Measurements from ENCODE around the gene BCORL1. TPM values are rescaled to one million over a fixed set of nuclear protein-coding genes. Genes with fewer than 3 reads are reported as not detected.
A peak's percentile ranks its signal among the peaks of the same experiment; 100 is the strongest.

BCORL1 gene
- total RNA-seq, 3 donors from 2014 or later (not counting 1 experiment from before 2014, with no cell fraction given), result 6.5 to 10.5 (median 9.9) TPM

GRCh38 chrX:130085551-130086446 lies 103.4 kb downstream of the BCORL1 start:
- TF ChIP-seq, protein P1, sequence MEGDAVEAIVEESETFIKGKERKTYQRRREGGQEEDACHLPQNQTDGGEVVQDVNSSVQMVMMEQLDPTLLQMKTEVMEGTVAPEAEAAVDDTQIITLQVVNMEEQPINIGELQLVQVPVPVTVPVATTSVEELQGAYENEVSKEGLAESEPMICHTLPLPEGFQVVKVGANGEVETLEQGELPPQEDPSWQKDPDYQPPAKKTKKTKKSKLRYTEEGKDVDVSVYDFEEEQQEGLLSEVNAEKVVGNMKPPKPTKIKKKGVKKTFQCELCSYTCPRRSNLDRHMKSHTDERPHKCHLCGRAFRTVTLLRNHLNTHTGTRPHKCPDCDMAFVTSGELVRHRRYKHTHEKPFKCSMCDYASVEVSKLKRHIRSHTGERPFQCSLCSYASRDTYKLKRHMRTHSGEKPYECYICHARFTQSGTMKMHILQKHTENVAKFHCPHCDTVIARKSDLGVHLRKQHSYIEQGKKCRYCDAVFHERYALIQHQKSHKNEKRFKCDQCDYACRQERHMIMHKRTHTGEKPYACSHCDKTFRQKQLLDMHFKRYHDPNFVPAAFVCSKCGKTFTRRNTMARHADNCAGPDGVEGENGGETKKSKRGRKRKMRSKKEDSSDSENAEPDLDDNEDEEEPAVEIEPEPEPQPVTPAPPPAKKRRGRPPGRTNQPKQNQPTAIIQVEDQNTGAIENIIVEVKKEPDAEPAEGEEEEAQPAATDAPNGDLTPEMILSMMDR (IDR thresholded peaks at IDR 0.05), result no peak
- intact Hi-C loops (cut with micrococcal nuclease), result loop anchor here (2.0 to 5.0 kb wide), 2 partner anchors 21 to 303 kb away; no protein-coding TSS in a partner anchor
- no peaks in the 10 kb centered on the region for H3K36me3 Mint-ChIP-seq
- Histone ChIP-seq H3K4me1 (ENCODE audit: control insufficient read depth, insufficient read depth, low read length) (peaks cover 99% of the 10 kb centered on the region), H3K9me3 (ENCODE audit: control insufficient read depth, insufficient read depth, low read length) (no peaks in the 10 kb centered on the region), H3K27me3 (ENCODE audit: control insufficient read depth, insufficient read depth, low read length) (no peaks in the 10 kb centered on the region), H3K27ac (ENCODE audit: low read length) (peak overlapping the region; percentile 89), H3K4me3 (ENCODE audit: low read length) (peak overlapping the region; percentile 46), H3K36me3 (ENCODE audit: control insufficient read depth, insufficient read depth, low read length) (peaks cover 5% of the 10 kb centered on the region)
- H3K27ac Mint-ChIP-seq, result peak overlapping the region; percentile 84 to 88
- H3K4me1 Mint-ChIP-seq, result peaks cover 66 to 77% of the 10 kb centered on the region in 2 donors
- no peak for ATAC-seq
- DNase-seq, result peak in 1 of 2 donors; percentile 36
- no peaks in the 10 kb centered on the region for H3K27me3 Mint-ChIP-seq (ENCODE audit: low read depth in 2 of 2)
- peak overlapping the region; percentile 88 for H3K4me3 Mint-ChIP-seq
- WGBS (ENCODE audit: insufficient coverage), result 10% methylated on average over 8 of the region's 11 CpGs
- H3K9me3 Mint-ChIP-seq, result no peaks in the 10 kb centered on the region

GRCh38 chrX:130086447-130087206 lies 104.2 kb downstream of the BCORL1 start:
- Mint-ChIP-seq H3K27me3 (ENCODE audit: low read depth in 2 of 2) (no peaks in the 10 kb centered on the region), H3K36me3 (no peaks in the 10 kb centered on the region), H3K9me3 (no peaks in the 10 kb centered on the region), H3K4me3 (peak overlapping the region; percentile 88), H3K4me1 (peaks cover 60 to 71% of the 10 kb centered on the region in 2 donors), H3K27ac (peak overlapping the region; percentile 84 to 88)
- TF ChIP-seq, protein P1 (IDR thresholded peaks at IDR 0.05), result no peak
- Histone ChIP-seq H3K9me3 (ENCODE audit: control insufficient read depth, insufficient read depth, low read length) (no peaks in the 10 kb centered on the region), H3K36me3 (ENCODE audit: control insufficient read depth, insufficient read depth, low read length) (no peaks in the 10 kb centered on the region), H3K27me3 (ENCODE audit: control insufficient read depth, insufficient read depth, low read length) (no peaks in the 10 kb centered on the region), H3K4me3 (ENCODE audit: low read length) (peak overlapping the region; percentile 46), H3K27ac (ENCODE audit: low read length) (peak overlapping the region; percentile 89), H3K4me1 (ENCODE audit: control insufficient read depth, insufficient read depth, low read length) (peaks cover 98% of the 10 kb centered on the region)
- 2% methylated on average over 8 of the region's 13 CpGs for WGBS (ENCODE audit: insufficient coverage)
- intact Hi-C loops (cut with micrococcal nuclease), result loop anchor here (5.0 kb wide), 1 partner anchor 304 kb away; no protein-coding TSS in a partner anchor
- ATAC-seq, result peak; percentile 46 to 71 (median 67)
- DNase-seq, result peak; percentile 56 to 82

DNA sequence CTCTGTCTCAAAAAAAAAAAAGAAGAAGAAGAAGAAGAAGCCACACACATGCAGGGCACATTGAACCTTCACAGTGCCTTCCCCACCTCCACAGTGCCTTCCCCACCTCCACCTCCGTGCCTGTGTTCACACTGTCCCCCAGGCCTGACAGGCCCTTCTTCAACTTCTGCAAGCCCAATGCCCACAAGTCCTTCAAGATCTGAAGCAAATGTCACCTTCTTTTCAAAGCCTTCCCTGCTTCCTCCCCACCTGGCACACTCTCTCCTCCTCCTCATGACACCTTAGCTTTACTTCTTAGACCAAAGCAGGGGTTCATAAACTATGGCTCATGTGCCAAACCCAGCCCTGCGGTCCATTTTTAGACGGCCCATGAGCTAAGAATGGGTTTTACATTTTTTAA lies 107.9 kb downstream of the BCORL1 start:
- H3K27ac Mint-ChIP-seq, result peak overlapping the region; percentile 84 to 88

More for the DNA sequence above, 107.9 kb downstream of the BCORL1 start:
- H3K27ac ChIP-seq (ENCODE audit: low read length), result peak overlapping the region; percentile 45
- H3K9me3 ChIP-seq (ENCODE audit: control insufficient read depth, insufficient read depth, low read length), result no peaks in the 10 kb centered on the region
- no peaks in the 10 kb centered on the region for H3K27me3 ChIP-seq (ENCODE audit: control insufficient read depth, insufficient read depth, low read length)
- 0% methylated on average over 1 of the region's 3 CpGs for WGBS (ENCODE audit: insufficient coverage)
- peaks cover 97% of the 10 kb centered on the region for H3K4me1 ChIP-seq (ENCODE audit: control insufficient read depth, insufficient read depth, low read length)
- DNase-seq, result peak in 1 of 2 donors; percentile 15
- no peak overlapping the region for H3K4me3 ChIP-seq (ENCODE audit: low read length)
- Mint-ChIP-seq H3K27me3 (ENCODE audit: low read depth in 2 of 2) (no peaks in the 10 kb centered on the region), H3K4me1 (peaks cover 53 to 65% of the 10 kb centered on the region in 2 donors), H3K9me3 (no peaks in the 10 kb centered on the region), H3K4me3 (peak overlapping the region; percentile 78), H3K36me3 (no peaks in the 10 kb centered on the region)
- intact Hi-C loops (cut with micrococcal nuclease), result no loop called here
- ATAC-seq, result no peak
- no peaks in the 10 kb centered on the region for H3K36me3 ChIP-seq (ENCODE audit: control insufficient read depth, insufficient read depth, low read length)
- TF ChIP-seq, protein P1 (IDR thresholded peaks at IDR 0.05), result no peak
